Measurements from ENCODE around the gene LPIN1. TPM values are rescaled to one million over a fixed set of nuclear protein-coding genes. Genes with fewer than 3 reads are reported as not detected.

Gene LPIN1
- total RNA-seq, 3 donors from 2014 or later, result 29.7 to 38.4 (median 30.4) TPM

DNA sequence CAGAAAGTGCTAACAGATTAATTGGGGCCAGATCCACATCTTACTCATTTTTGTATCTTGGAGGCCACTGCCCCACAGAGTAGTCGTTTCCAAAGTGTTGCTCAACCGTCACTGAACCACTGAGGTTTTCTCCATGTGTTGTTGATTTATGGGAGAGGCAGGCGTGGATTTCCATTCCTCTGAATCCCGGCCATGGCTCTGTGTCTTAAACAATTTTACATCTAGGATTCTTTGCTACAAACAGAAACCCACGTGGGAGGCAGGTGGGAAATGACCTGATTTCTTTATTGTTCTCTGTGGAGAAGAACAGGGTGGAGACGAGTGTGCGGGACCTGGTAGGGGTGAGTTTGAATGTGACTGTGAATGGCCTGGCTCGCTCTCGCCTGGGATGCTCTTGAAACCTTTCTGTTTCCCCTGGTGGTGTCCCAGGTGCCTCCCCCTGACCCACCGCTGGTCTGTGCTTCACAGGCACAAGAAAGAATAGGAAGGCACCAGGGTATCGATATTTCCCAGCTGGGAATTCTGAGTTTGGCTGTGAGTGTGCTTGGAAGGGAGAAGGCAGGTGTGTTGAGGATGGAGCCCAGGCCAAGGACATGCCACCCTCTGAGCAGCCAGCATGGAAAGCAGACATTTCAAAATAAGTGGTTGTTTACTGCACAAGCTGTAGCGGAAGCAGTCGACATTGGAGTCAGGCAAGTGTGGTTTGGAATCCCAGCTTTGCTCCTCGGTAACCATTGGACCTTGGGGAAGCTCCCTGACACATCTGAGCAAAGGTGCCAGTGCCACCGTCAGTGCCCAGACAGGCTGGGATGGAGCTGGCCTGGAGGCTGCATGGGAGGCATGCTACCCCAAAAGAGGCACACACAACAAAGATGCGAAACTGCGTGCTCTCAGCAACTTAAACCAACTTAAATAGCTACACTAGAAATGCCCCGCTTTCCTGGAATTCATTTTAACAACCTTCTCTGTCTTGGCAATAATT is 50.0 kb downstream of the LPIN1 start:
- ATAC-seq (no peak), DNase-seq (no peak)
- Histone ChIP-seq H3K4me1 (ENCODE audit: low read depth) (no peaks in the 10 kb centered on the region), H3K4me3 (no peak overlapping the region), H3K36me3 (ENCODE audit: low read depth) (no peaks in the 10 kb centered on the region), H3K9me3 (no peaks in the 10 kb centered on the region)
- intact Hi-C loops (cut with DNase I, micrococcal nuclease), result no loop called here
- TF ChIP-seq, protein P1, sequence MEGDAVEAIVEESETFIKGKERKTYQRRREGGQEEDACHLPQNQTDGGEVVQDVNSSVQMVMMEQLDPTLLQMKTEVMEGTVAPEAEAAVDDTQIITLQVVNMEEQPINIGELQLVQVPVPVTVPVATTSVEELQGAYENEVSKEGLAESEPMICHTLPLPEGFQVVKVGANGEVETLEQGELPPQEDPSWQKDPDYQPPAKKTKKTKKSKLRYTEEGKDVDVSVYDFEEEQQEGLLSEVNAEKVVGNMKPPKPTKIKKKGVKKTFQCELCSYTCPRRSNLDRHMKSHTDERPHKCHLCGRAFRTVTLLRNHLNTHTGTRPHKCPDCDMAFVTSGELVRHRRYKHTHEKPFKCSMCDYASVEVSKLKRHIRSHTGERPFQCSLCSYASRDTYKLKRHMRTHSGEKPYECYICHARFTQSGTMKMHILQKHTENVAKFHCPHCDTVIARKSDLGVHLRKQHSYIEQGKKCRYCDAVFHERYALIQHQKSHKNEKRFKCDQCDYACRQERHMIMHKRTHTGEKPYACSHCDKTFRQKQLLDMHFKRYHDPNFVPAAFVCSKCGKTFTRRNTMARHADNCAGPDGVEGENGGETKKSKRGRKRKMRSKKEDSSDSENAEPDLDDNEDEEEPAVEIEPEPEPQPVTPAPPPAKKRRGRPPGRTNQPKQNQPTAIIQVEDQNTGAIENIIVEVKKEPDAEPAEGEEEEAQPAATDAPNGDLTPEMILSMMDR (IDR thresholded peaks at IDR 0.05), result no peak

DNA sequence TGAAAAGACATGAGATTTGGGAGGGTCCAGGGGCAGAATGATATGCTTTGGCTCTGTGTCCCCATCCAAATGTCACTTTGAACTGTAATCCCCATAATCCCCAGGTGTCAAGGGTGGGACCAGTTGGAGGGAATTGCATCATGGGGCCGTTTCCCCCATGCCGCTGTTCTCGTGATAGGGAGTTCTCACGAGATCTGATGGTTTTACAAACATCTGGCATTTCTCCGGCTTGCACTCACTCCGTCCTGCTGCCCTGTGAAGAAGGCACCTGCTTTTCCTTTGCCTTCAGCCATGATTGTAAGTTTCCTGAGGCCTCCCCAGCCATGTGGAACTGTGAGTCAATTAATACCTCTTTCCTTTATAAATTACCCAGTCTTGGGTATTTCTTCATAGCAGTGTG is 51.4 kb downstream of the LPIN1 start:
- H3K9me3 ChIP-seq, result no peaks in the 10 kb centered on the region
- TF ChIP-seq, protein P1 (IDR thresholded peaks at IDR 0.05), result no peak
- intact Hi-C loops (cut with DNase I, micrococcal nuclease), result no loop called here
- ATAC-seq, result no peak
- no peaks in the 10 kb centered on the region for H3K4me1 ChIP-seq (ENCODE audit: low read depth)
- no peak overlapping the region for H3K4me3 ChIP-seq
- DNase-seq, result no peak
- H3K36me3 ChIP-seq (ENCODE audit: low read depth), result no peaks in the 10 kb centered on the region

DNA sequence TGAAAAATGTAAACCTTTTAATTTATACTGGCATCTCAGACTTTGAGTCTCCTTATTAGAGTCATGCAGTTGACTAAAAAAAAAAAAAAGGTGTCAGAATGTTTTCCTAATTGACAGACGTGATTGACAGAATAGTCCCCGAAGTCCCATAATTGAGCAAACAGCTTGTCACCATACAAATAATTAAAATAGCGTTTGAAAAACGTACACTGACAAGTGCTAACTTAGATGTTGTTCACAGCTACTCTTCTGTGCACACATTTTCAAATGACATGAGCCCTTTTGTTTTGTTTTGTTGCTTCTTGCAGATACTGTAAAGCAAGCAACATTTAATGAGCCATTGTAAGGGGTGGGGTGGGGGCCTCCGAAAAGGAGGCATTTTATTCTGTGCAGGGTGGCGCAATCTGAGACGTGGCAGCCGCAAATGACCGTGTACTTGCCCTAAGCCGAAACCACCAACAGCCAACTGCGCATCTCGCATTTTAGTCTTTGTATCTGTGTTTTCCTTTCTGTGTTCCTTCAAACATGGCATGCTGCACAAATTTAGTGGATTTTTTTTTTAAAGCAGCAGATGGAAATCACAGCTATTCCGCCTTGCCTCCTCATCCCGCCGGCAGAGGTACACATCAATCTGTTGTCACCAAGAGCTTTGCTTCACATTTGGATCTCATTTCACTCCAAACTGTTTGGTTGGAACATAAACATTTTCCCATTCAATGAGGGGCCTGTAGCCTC is 52.4 kb downstream of the LPIN1 start:
- H3K9me3 ChIP-seq, result no peaks in the 10 kb centered on the region
- intact Hi-C loops (cut with DNase I, micrococcal nuclease), result no loop called here
- no peak overlapping the region for H3K4me3 ChIP-seq
- TF ChIP-seq, protein P1 (IDR thresholded peaks at IDR 0.05), result no peak
- DNase-seq (no peak), ATAC-seq (no peak)
- no peaks in the 10 kb centered on the region for H3K4me1 ChIP-seq (ENCODE audit: low read depth)
- H3K36me3 ChIP-seq (ENCODE audit: low read depth), result no peaks in the 10 kb centered on the region

DNA sequence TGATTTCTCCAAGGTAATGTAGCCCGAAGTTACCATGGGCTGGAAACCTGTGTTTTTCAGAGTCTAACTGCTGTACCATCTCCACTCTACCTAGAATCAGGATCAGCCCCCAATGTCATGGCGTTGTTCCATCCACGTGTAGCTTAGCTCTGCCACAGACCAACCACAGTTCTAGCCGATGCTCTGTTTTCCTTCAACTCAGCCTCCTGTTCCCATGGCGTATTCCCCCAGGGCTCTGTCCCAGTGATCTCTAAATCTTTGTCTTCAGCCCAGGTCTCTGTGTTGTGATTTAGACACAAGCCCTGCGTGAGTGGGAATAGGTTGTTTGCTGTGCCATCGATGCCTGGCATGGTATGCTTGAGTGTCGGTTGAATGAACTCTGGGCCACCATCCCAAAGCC is 53.4 kb downstream of the LPIN1 start:
- no peak for ATAC-seq
- Histone ChIP-seq H3K4me3 (no peak overlapping the region), H3K36me3 (ENCODE audit: low read depth) (peaks cover 6% of the 10 kb centered on the region), H3K4me1 (ENCODE audit: low read depth) (no peaks in the 10 kb centered on the region), H3K9me3 (no peaks in the 10 kb centered on the region)
- intact Hi-C loops (cut with DNase I, micrococcal nuclease), result no loop called here
- no peak for DNase-seq
- TF ChIP-seq, protein P1 (IDR thresholded peaks at IDR 0.05), result no peak

DNA sequence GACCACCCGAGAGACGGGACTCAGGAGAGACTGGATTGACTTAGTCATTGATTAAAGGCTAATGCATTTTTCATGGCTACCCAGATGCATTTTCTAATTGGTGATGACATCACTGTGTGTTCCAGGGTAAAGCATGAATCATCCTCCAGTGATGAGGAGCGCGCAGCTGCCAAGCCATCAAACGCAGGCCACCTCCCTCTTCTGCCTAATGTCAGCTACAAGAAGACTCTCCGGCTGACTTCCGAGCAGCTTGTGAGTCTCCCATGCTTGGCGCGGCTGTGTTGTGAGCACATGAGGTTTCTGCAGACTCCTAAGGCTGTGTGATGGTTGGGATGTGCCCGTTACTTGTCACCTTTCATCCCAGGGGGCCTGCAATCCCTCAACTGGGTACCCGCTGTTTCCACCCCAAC is 56.4 kb downstream of the LPIN1 start:
- Histone ChIP-seq H3K4me3 (no peak overlapping the region), H3K9me3 (no peaks in the 10 kb centered on the region), H3K4me1 (ENCODE audit: low read depth) (no peaks in the 10 kb centered on the region), H3K36me3 (ENCODE audit: low read depth) (peaks cover 12% of the 10 kb centered on the region)
- intact Hi-C loops (cut with DNase I, micrococcal nuclease), result no loop called here
- ATAC-seq (no peak), DNase-seq (no peak)
- TF ChIP-seq, protein P1 (IDR thresholded peaks at IDR 0.05), result no peak

Data from mucosa of descending colon (tissue), 3 donors.